Type B pancreatic cell (in vitro differentiated cells): ENCODE results near the gene TASL. TPM values are rescaled to one million over a fixed set of nuclear protein-coding genes. Genes with fewer than 3 reads are reported as not detected.
A peak's percentile ranks its signal among the peaks of the same experiment; 100 is the strongest.

ENCODE experiments used
- DNase-seq: peaks from one replicate; pipeline ENCODE4 v3.0.0; 2021; ENCODE audit warnings: mixed read lengths; ENCODE audit not compliant: unreplicated experiment; ENCODE audit errors: extremely low spot score
- H3K27ac Mint-ChIP-seq: 2 replicates; pipeline ENCODE4 v1.8.0; 2021; ENCODE audit warnings: mild to moderate bottlenecking, mixed read lengths
- H3K27me3 Mint-ChIP-seq: 2 replicates; pipeline ENCODE4 v1.8.0; 2021; ENCODE audit warnings: mixed read lengths
- H3K36me3 Mint-ChIP-seq: 2 replicates; pipeline ENCODE4 v1.8.0; 2021; ENCODE audit warnings: mixed read lengths
- H3K4me1 Mint-ChIP-seq: one replicate; pipeline ENCODE4 v1.8.0; 2021; ENCODE audit warnings: mixed read lengths; ENCODE audit not compliant: unreplicated experiment
- H3K4me3 Mint-ChIP-seq: 2 replicates; pipeline ENCODE4 v1.8.0; 2021; ENCODE audit warnings: mild to moderate bottlenecking, mixed read lengths
- H3K9me3 Mint-ChIP-seq: 2 replicates; pipeline ENCODE4 v1.8.0; 2021; ENCODE audit warnings: mixed read lengths
- CTCF ChIP-seq: fragments of 200-600 bp; sonication (generic); conservative IDR thresholded peaks from 2 replicates; pipeline ENCODE4 v1.5.0; 2021; ENCODE audit warnings: antibody characterized with exemption, mild to moderate bottlenecking
- total RNA-seq: library from RNA; stranded (reverse); gene quantifications from 2 replicates; pipeline ENCODE4 v1.2.1, GENCODE V29; 2021; ENCODE audit warnings: low replicate concordance

The TASL gene
- total RNA-seq, 1 donor from 2014 or later: not detected

- Mint-ChIP-seq H3K27me3 (peaks cover under 1% of the 10 kb centered on the region), H3K4me1 (peaks cover 6% of the 10 kb centered on the region), H3K4me3 (no peak overlapping the region), H3K36me3 (no peaks in the 10 kb centered on the region), H3K9me3 (no peaks in the 10 kb centered on the region), H3K27ac (no peak overlapping the region)
- peak; percentile 77 for TF ChIP-seq CTCF
- DNase-seq: no peak
These were observed 64.3 kb downstream of the TASL start for GRCh38 chrX:30513284-30513683.

Other genes with a start within 250 kb of the TASL start
- gene GK, start 75.7 kb upstream of the TASL start, total RNA-seq: 27.2 and 28.2 TPM in 2 replicates